ENCODE data around the gene NEK1. TPM values are rescaled to one million over a fixed set of nuclear protein-coding genes. Genes with fewer than 3 reads are reported as not detected.

Gene NEK1
- polyA plus RNA-seq, 1 donor from 2014 or later = 17.1 TPM

GRCh38 chr4:169412046-169412445 is 200.3 kb downstream of the NEK1 start:
- H3K9ac ChIP-seq (ENCODE audit: low read length) = no peak overlapping the region
- H3K4me2 ChIP-seq (ENCODE audit: low read length) = no peak overlapping the region
- H3K27ac ChIP-seq (ENCODE audit: low read length) = no peak overlapping the region
- no peaks in the 10 kb centered on the region for H3K9me3 ChIP-seq (ENCODE audit: low read length)
- no peaks in the 10 kb centered on the region for H3K79me2 ChIP-seq (replicated peaks; ENCODE audit: insufficient read depth, low read length)
- no peak for TF ChIP-seq TAF1 (IDR thresholded peaks at IDR 0.05; ENCODE audit: low read depth)
- TF ChIP-seq SMC3 (conservative IDR thresholded peaks at IDR 0.05; ENCODE audit: poor library complexity) = no peak
- TF ChIP-seq CTCF (IDR thresholded peaks at IDR 0.05; ENCODE audit: poor library complexity, severe bottlenecking) = no peak
- TF ChIP-seq EZH2 (IDR thresholded peaks at IDR 0.05; ENCODE audit: borderline replicate concordance, insufficient read depth, low read length, poor library complexity, severe bottlenecking) = no peak
- TF ChIP-seq POLR2AphosphoS5 (IDR thresholded peaks at IDR 0.05) = no peak
- TF ChIP-seq REST (IDR thresholded peaks at IDR 0.05; ENCODE audit: borderline replicate concordance) = no peak
- no peak for TF ChIP-seq MXI1 (conservative IDR thresholded peaks at IDR 0.05; ENCODE audit: poor library complexity, severe bottlenecking)
- no peak for TF ChIP-seq RAD21 (conservative IDR thresholded peaks at IDR 0.05)
- TF ChIP-seq EP300 (conservative IDR thresholded peaks at IDR 0.05; ENCODE audit: poor library complexity, severe bottlenecking) = no peak
- H3K36me3 ChIP-seq (ENCODE audit: insufficient read depth, low read length) = peaks cover 4% of the 10 kb centered on the region
- H3K27me3 ChIP-seq (ENCODE audit: insufficient read depth, low read depth, low read length) = no peaks in the 10 kb centered on the region
- no peaks in the 10 kb centered on the region for H4K20me1 ChIP-seq (ENCODE audit: insufficient read depth)
- no peaks in the 10 kb centered on the region for H3K9me2 ChIP-seq (ENCODE audit: insufficient read depth, low read length)
- H2AFZ ChIP-seq (ENCODE audit: low read depth, low read length) = no peak overlapping the region
- H3F3A ChIP-seq (ENCODE audit: insufficient read depth, low read length, poor library complexity, severe bottlenecking) = no peaks in the 10 kb centered on the region
- H3K4me3 ChIP-seq (ENCODE audit: low read length) = no peak overlapping the region

- H3K27ac ChIP-seq (ENCODE audit: low read length) = no peak overlapping the region
- H4K20me1 ChIP-seq (ENCODE audit: insufficient read depth) = no peaks in the 10 kb centered on the region
- TF ChIP-seq REST (IDR thresholded peaks at IDR 0.05; ENCODE audit: borderline replicate concordance) (no peak), SMC3 (conservative IDR thresholded peaks at IDR 0.05; ENCODE audit: poor library complexity) (no peak), MXI1 (conservative IDR thresholded peaks at IDR 0.05; ENCODE audit: poor library complexity, severe bottlenecking) (no peak), EP300 (conservative IDR thresholded peaks at IDR 0.05; ENCODE audit: poor library complexity, severe bottlenecking) (no peak), EZH2 (IDR thresholded peaks at IDR 0.05; ENCODE audit: borderline replicate concordance, insufficient read depth, low read length, poor library complexity, severe bottlenecking) (no peak), TAF1 (IDR thresholded peaks at IDR 0.05; ENCODE audit: low read depth) (no peak), CTCF (IDR thresholded peaks at IDR 0.05; ENCODE audit: poor library complexity, severe bottlenecking) (no peak), RAD21 (conservative IDR thresholded peaks at IDR 0.05) (no peak), POLR2AphosphoS5 (IDR thresholded peaks at IDR 0.05) (no peak)
- no peak overlapping the region for H2AFZ ChIP-seq (ENCODE audit: low read depth, low read length)
- no peaks in the 10 kb centered on the region for H3F3A ChIP-seq (ENCODE audit: insufficient read depth, low read length, poor library complexity, severe bottlenecking)
- H3K36me3 ChIP-seq (ENCODE audit: insufficient read depth, low read length) = peaks cover 4% of the 10 kb centered on the region
- H3K9ac ChIP-seq (ENCODE audit: low read length) = no peak overlapping the region
- H3K79me2 ChIP-seq (replicated peaks; ENCODE audit: insufficient read depth, low read length) = no peaks in the 10 kb centered on the region
- H3K9me3 ChIP-seq (ENCODE audit: low read length) = no peaks in the 10 kb centered on the region
- H3K27me3 ChIP-seq (ENCODE audit: insufficient read depth, low read depth, low read length) = no peaks in the 10 kb centered on the region
- no peak overlapping the region for H3K4me3 ChIP-seq (ENCODE audit: low read length)
- no peak overlapping the region for H3K4me2 ChIP-seq (ENCODE audit: low read length)
- H3K9me2 ChIP-seq (ENCODE audit: insufficient read depth, low read length) = no peaks in the 10 kb centered on the region
Observed at GRCh38 chr4:169410839-169411770, 201.3 kb downstream of the NEK1 start.
